Tibial nerve (tissue), 4 donors: ENCODE data around the gene DIP2B. TPM values are rescaled to one million over a fixed set of nuclear protein-coding genes. Genes with fewer than 3 reads are reported as not detected.
A peak's percentile ranks its signal among the peaks of the same experiment; 100 is the strongest.

Source experiments
- DNase-seq, 2 donors: peaks; one replicate each; pipeline ENCODE4 v3.0.0-alpha.2; 2019; ENCODE audit warnings: low spot score in 2 of 2
- H3K27ac ChIP-seq, 4 donors: fragments of 200-600 bp; sonication (generic) in 3 of 4; one replicate each; pipeline ENCODE4 v1.5.1; 2017 to 2019; ENCODE audit warnings: mild to moderate bottlenecking in 1 of 4
- H3K27me3 ChIP-seq, 2 donors: fragments of 200-600 bp; sonication (generic) in 1 of 2; one replicate each; pipeline versions ENCODE4 v1.5.1 to v1.6.0; 2017 to 2019
- H3K36me3 ChIP-seq, 3 donors: fragments of 200-600 bp; sonication (generic); one replicate each; pipeline ENCODE4 v1.5.1; 2018 to 2019
- H3K4me1 ChIP-seq, 4 donors: fragments of 200-600 bp; sonication (generic) in 3 of 4; one replicate each; pipeline ENCODE4 v1.5.1; 2017 to 2019
- H3K4me3 ChIP-seq, 4 donors: fragments of 200-600 bp; sonication (generic) in 3 of 4; one replicate each; pipeline ENCODE4 v1.5.1; 2017 to 2019; ENCODE audit warnings: mild to moderate bottlenecking in 1 of 4, moderate library complexity in 1 of 4
- H3K9me3 ChIP-seq, 4 donors: fragments of 200-600 bp; sonication (generic) in 3 of 4; one replicate each; pipeline ENCODE4 v1.5.1; 2017 to 2019
- CTCF ChIP-seq, 5 experiments: fragments of 200-600 bp in 3 of 5; fragments of 450-650 bp in 2 of 5; sonication (generic) in 3 of 5; IDR thresholded peaks; one replicate each; pipeline ENCODE4 v1.5.1; 2016 to 2019; ENCODE audit warnings: antibody characterized with exemption in 5 of 5, mild to moderate bottlenecking in 3 of 5, moderate library complexity in 2 of 5
- EP300 ChIP-seq, 2 donors: sonication (generic); formaldehyde crosslinking; IDR thresholded peaks; one replicate each; pipeline ENCODE4 v1.6.1; 2017; ENCODE audit warnings: antibody characterized with exemption in 2 of 2, mild to moderate bottlenecking in 1 of 2
- POLR2A ChIP-seq, 2 donors: fragments of 450-650 bp; IDR thresholded peaks; one replicate each; pipeline ENCODE4 v1.6.1; 2017; ENCODE audit warnings: antibody characterized with exemption in 2 of 2, mild to moderate bottlenecking in 2 of 2, moderate library complexity in 2 of 2
- WGBS, 2 donors: methylation state at CpG; one replicate each; pipeline ENCODE4 v1.1.5; 2018; 5-methylcytosine and 5-hydroxymethylcytosine counted together
- total RNA-seq, 4 donors: library from RNA; depleted of rRNA; stranded (reverse); fragments of >200 nt; gene quantifications; one replicate each; pipeline ENCODE4 v1.1.0, GENCODE V29; 2016

DIP2B gene
- total RNA-seq, 4 donors from 2014 or later, result 38.6 to 59.0 (median 44.8) TPM

- 93 to 97% methylated on average over 1 of the region's 1 CpG for WGBS, 2 donors
- Histone ChIP-seq H3K9me3 (no peaks in the 10 kb centered on the region), H3K36me3 (peaks cover 0 to 6% (median 0%) of the 10 kb centered on the region in 3 donors), H3K27me3 (no peaks in the 10 kb centered on the region), H3K27ac (no peak overlapping the region), H3K4me1 (peaks cover 0 to 62% (median 26%) of the 10 kb centered on the region in 4 donors), H3K4me3 (no peak overlapping the region)
- DNase-seq, result no peak
- TF ChIP-seq POLR2A (IDR thresholded peaks at IDR 0.05), result no peak
- TF ChIP-seq CTCF (IDR thresholded peaks at IDR 0.05), result no peak
- no peak for TF ChIP-seq EP300 (IDR thresholded peaks at IDR 0.05)
Measured at GRCh38 chr12:50523772-50524171, 19.0 kb downstream of the DIP2B start.

GRCh38 chr12:50524621-50525020 lies 19.8 kb downstream of the DIP2B start:
- Histone ChIP-seq H3K4me1 (peaks cover 0 to 62% (median 21%) of the 10 kb centered on the region in 4 donors), H3K9me3 (no peaks in the 10 kb centered on the region), H3K4me3 (no peak overlapping the region), H3K27me3 (no peaks in the 10 kb centered on the region), H3K27ac (no peak overlapping the region), H3K36me3 (peaks cover 0 to 6% (median 0%) of the 10 kb centered on the region in 3 donors)
- 95 to 96% methylated on average over 2 of the region's 2 CpGs for WGBS, 2 donors
- no peak for DNase-seq
- TF ChIP-seq CTCF (IDR thresholded peaks at IDR 0.05) (no peak), EP300 (IDR thresholded peaks at IDR 0.05) (no peak)

GRCh38 chr12:50525422-50525821 lies 20.6 kb downstream of the DIP2B start:
- Histone ChIP-seq H3K9me3 (no peaks in the 10 kb centered on the region), H3K36me3 (peaks cover 0 to 6% (median 0%) of the 10 kb centered on the region in 3 donors), H3K4me3 (no peak overlapping the region), H3K27me3 (no peaks in the 10 kb centered on the region), H3K27ac (peak overlapping the region in 1 of 4 donors; percentile 37), H3K4me1 (peaks cover 0 to 61% (median 20%) of the 10 kb centered on the region in 4 donors)
- TF ChIP-seq EP300 (IDR thresholded peaks at IDR 0.05) (no peak), POLR2A (IDR thresholded peaks at IDR 0.05) (no peak), CTCF (IDR thresholded peaks at IDR 0.05) (no peak)
- WGBS, 2 donors, result 87 to 90% methylated on average over 2 of the region's 2 CpGs
- DNase-seq, result no peak

- no peak for DNase-seq
- Histone ChIP-seq H3K27ac (no peak overlapping the region), H3K36me3 (peaks cover 0 to 6% (median 0%) of the 10 kb centered on the region in 3 donors), H3K27me3 (no peaks in the 10 kb centered on the region), H3K9me3 (no peaks in the 10 kb centered on the region), H3K4me3 (no peak overlapping the region), H3K4me1 (peaks cover 0 to 59% (median 18%) of the 10 kb centered on the region in 4 donors)
- 93 to 97% methylated on average over 5 of the region's 5 CpGs for WGBS, 2 donors
- TF ChIP-seq CTCF (IDR thresholded peaks at IDR 0.05) (no peak), EP300 (IDR thresholded peaks at IDR 0.05) (no peak), POLR2A (IDR thresholded peaks at IDR 0.05) (no peak)
Measured at GRCh38 chr12:50527359-50527726, 22.6 kb downstream of the DIP2B start.

- no peaks in the 10 kb centered on the region for H3K27me3 ChIP-seq
Measured at GRCh38 chr12:50528800-50529199, 24.0 kb downstream of the DIP2B start.

More at GRCh38 chr12:50528800-50529199, 24.0 kb downstream of the DIP2B start:
- no peak overlapping the region for H3K27ac ChIP-seq
- peaks cover 0 to 73% (median 29%) of the 10 kb centered on the region in 4 donors for H3K4me1 ChIP-seq
- DNase-seq, result no peak
- peaks cover 0 to 6% (median 0%) of the 10 kb centered on the region in 3 donors for H3K36me3 ChIP-seq
- 90 to 94% methylated on average over 1 of the region's 1 CpG for WGBS, 2 donors
- TF ChIP-seq EP300 (IDR thresholded peaks at IDR 0.05) (no peak), POLR2A (IDR thresholded peaks at IDR 0.05) (no peak), CTCF (IDR thresholded peaks at IDR 0.05) (no peak)
- no peaks in the 10 kb centered on the region for H3K9me3 ChIP-seq
- H3K4me3 ChIP-seq, result no peak overlapping the region
